Endothelial cell of umbilical vein (primary cell): Measurements from ENCODE around the gene CYFIP1. TPM values are rescaled to one million over a fixed set of nuclear protein-coding genes. Genes with fewer than 3 reads are reported as not detected.

Experiments used
- BruUV-seq: library from RNA; stranded (reverse); fragments of 400-500 nt; replicated peaks from 2 replicates; lab custom pipeline; 2021; lab: Mats Ljungman, UMichigan
- CTCF ChIA-PET: fragments of 300-600, 350-600 bp; sonication (Branson Sonifier 250); formaldehyde crosslinking; loops from one replicate; lab custom pipeline; 2021; ENCODE audit warnings: antibody characterized with exemption, inconsistent platforms; lab: Charles Lee
- POLR2A ChIA-PET: fragments of 300-600, 350-600 bp; sonication (Branson Sonifier 250); formaldehyde crosslinking; loops from one replicate; lab custom pipeline; 2021; ENCODE audit warnings: antibody characterized with exemption, inconsistent platforms; lab: Charles Lee
- DNase-seq: peaks from one replicate; pipeline ENCODE4 v3.0.0-alpha.2; 2011; ENCODE audit warnings: low read depth, low spot score
- FAIRE-seq: peaks from 2 replicates; lab custom pipeline; 2011; peaks lifted over from hg19 to GRCh38; lab: Jason Lieb, UNC
- H2AFZ ChIP-seq: 2 replicates; pipeline ENCODE4 v1.6.0; 2012; ENCODE audit warnings: low read depth, low read length, control low read depth, inconsistent platforms
- H3K27ac ChIP-seq: 2 replicates; pipeline ENCODE4 v1.5.1; 2011; ENCODE audit warnings: low read depth, mild to moderate bottlenecking, control low read depth, low read length, moderate library complexity; ENCODE audit not compliant: insufficient read depth
- H3K27me3 ChIP-seq, 2 experiments: 2 replicates each; pipeline versions ENCODE4 v1.6.0 to v1.6.1; 2011; ENCODE audit warnings: low read length in 2 of 2, mixed read lengths in 1 of 2; ENCODE audit not compliant: control insufficient read depth in 2 of 2, insufficient read depth in 2 of 2
- H3K36me3 ChIP-seq, 2 experiments: 2 replicates in 1 of 2; 3 replicates in 1 of 2; pipeline ENCODE4 v1.5.1; 2011; ENCODE audit warnings: low read length in 2 of 2, mild to moderate bottlenecking in 1 of 2, moderate library complexity in 1 of 2; ENCODE audit not compliant: control insufficient read depth in 2 of 2, insufficient read depth in 2 of 2; ENCODE audit errors: extremely low read depth in 1 of 2
- H3K4me1 ChIP-seq: 3 replicates; pipeline ENCODE4 v1.5.1; 2011; ENCODE audit warnings: mild to moderate bottlenecking, low read length; ENCODE audit not compliant: control insufficient read depth, insufficient read depth; ENCODE audit errors: extremely low read depth
- H3K4me2 ChIP-seq: 2 replicates; pipeline ENCODE4 v1.6.1; 2011; ENCODE audit warnings: low read length, control low read depth, mixed read lengths; ENCODE audit not compliant: insufficient read depth
- H3K4me3 ChIP-seq, 3 experiments: fragments of 200-600 bp in 1 of 3; sonication (generic), shearing (Covaris generic) in 1 of 3; replicated peaks in 1 of 3; 2 replicates each; pipeline ENCODE4 v1.5.1; 2011 to 2016; ENCODE audit warnings: control low read depth in 3 of 3, low read length in 3 of 3, mild to moderate bottlenecking in 2 of 3, inconsistent platforms in 1 of 3, low read depth in 1 of 3, moderate library complexity in 1 of 3; ENCODE audit not compliant: insufficient read depth in 1 of 3
- H3K79me2 ChIP-seq: 2 replicates; pipeline ENCODE4 v1.6.0; 2012; ENCODE audit warnings: low read length, inconsistent platforms; ENCODE audit not compliant: control insufficient read depth, insufficient read depth
- H3K9ac ChIP-seq: replicated peaks from 2 replicates; pipeline ENCODE3; 2011; ENCODE audit warnings: low read length, control low read depth; ENCODE audit not compliant: insufficient read depth; ENCODE audit errors: extremely low read depth
- H3K9me1 ChIP-seq: replicated peaks from 3 replicates; pipeline ENCODE4 v1.6.0; 2011; ENCODE audit warnings: mild to moderate bottlenecking, low read length; ENCODE audit not compliant: control insufficient read depth, insufficient read depth; ENCODE audit errors: extremely low read depth
- H3K9me3 ChIP-seq: replicated peaks from 2 replicates; pipeline ENCODE4 v1.5.1; 2012; ENCODE audit warnings: low read length, inconsistent platforms; ENCODE audit not compliant: control insufficient read depth, insufficient read depth
- H4K20me1 ChIP-seq: replicated peaks from 2 replicates; pipeline ENCODE3; 2011; ENCODE audit warnings: mild to moderate bottlenecking, low read length; ENCODE audit not compliant: control insufficient read depth, insufficient read depth; ENCODE audit errors: extremely low read depth
- EZH2 ChIP-seq: IDR thresholded peaks from 2 replicates; pipeline ENCODE4 v1.6.1; 2012; ENCODE audit warnings: borderline replicate concordance, low read depth, mild to moderate bottlenecking, moderate library complexity, low read length, inconsistent platforms; ENCODE audit not compliant: severe bottlenecking
- FOS ChIP-seq: IDR thresholded peaks from 2 replicates; pipeline ENCODE4 v1.6.1; 2011; ENCODE audit warnings: mild to moderate bottlenecking, low read length, moderate library complexity, borderline replicate concordance; ENCODE audit not compliant: insufficient read depth
- GATA2 ChIP-seq: IDR thresholded peaks from 2 replicates; pipeline ENCODE4 v1.7.0; 2011; ENCODE audit warnings: low read depth, mild to moderate bottlenecking, moderate library complexity, mixed read lengths, low read length; ENCODE audit not compliant: insufficient read length, insufficient read depth
- JUN ChIP-seq: IDR thresholded peaks from 2 replicates; pipeline ENCODE4 v1.6.1; 2011; ENCODE audit warnings: borderline replicate concordance, low read depth; ENCODE audit not compliant: insufficient read length, insufficient read depth
- MAX ChIP-seq: IDR thresholded peaks from 2 replicates; pipeline ENCODE4 v1.6.1; 2011; ENCODE audit not compliant: insufficient read depth, insufficient read length
- MYC ChIP-seq: IDR thresholded peaks from one replicate; pipeline ENCODE4 v1.6.1; 2011; ENCODE audit warnings: mild to moderate bottlenecking, low read depth, low read length
- POLR2A ChIP-seq: IDR thresholded peaks from 2 replicates; pipeline ENCODE4 v1.6.1; 2012; ENCODE audit warnings: low read depth, mild to moderate bottlenecking, control low read depth, low read length
- POLR2AphosphoS5 ChIP-seq: IDR thresholded peaks from 2 replicates; pipeline ENCODE4 v1.6.1; 2012; ENCODE audit warnings: low read depth, mild to moderate bottlenecking, control low read depth, low read length, moderate library complexity; ENCODE audit not compliant: insufficient read depth
- dilution Hi-C: fragments of 300-500 bp; cut with MboI; formaldehyde crosslinking; loops from one replicate; pipeline ENCODE4 v1.15.0; 2019; ENCODE audit warnings: low sequenced_read_pairs; ENCODE audit not compliant: extremely low pct_ligation_motif_present
- intact Hi-C: fragments of 100-400 bp; cut with micrococcal nuclease; formaldehyde crosslinking; loops from one replicate; pipeline ENCODE4 v1.10.0; 2022
- polyA plus RNA-seq, 4 experiments: library from polyadenylated mRNA; depleted of rRNA in 3 of 4; stranded (reverse) in 3 of 4; unstranded in 1 of 4; fragments of >200 nt; gene quantifications; 2 replicates each; pipeline versions ENCODE4 v1.2.1 to v1.2.3, GENCODE V29; 2011 to 2012; ENCODE audit warnings: missing spikeins in 1 of 4
- total RNA-seq: library from RNA; stranded (reverse); gene quantifications from 2 replicates; pipeline ENCODE4 v1.2.3, GENCODE V29; 2021
- TF ChIP-seq, protein P1 (sequence below), 2 donors: IDR thresholded peaks; 1 replicate in 1 of 2; 2 replicates in 1 of 2; pipeline ENCODE4 v1.5.1; 2011; ENCODE audit warnings: low read length in 2 of 2, mild to moderate bottlenecking in 2 of 2, moderate library complexity in 2 of 2, control low read depth in 1 of 2, inconsistent platforms in 1 of 2, low read depth in 1 of 2; ENCODE audit not compliant: insufficient read depth in 1 of 2; ENCODE audit errors: extremely low read depth in 1 of 2

CYFIP1 gene
- total and polyA plus RNA-seq, 2 donors (not counting 3 experiments of a cell fraction or from before 2014, with no cell fraction given) = 81.4 to 158 TPM

- H4K20me1 ChIP-seq = no peaks in the 10 kb centered on the region
- H3K4me1 ChIP-seq = no peaks in the 10 kb centered on the region
- intact Hi-C loops (no loop called here), dilution Hi-C loops (no loop called here)
- H3K4me3 ChIP-seq = no peak overlapping the region
- DNase-seq = no peak
- CTCF ChIA-PET = no interaction called here
- no peak overlapping the region for H3K4me2 ChIP-seq
- H3K79me2 ChIP-seq = no peaks in the 10 kb centered on the region
- H2AFZ ChIP-seq = no peak overlapping the region
- no TSS peak for BruUV-seq
- TF ChIP-seq, protein P1, sequence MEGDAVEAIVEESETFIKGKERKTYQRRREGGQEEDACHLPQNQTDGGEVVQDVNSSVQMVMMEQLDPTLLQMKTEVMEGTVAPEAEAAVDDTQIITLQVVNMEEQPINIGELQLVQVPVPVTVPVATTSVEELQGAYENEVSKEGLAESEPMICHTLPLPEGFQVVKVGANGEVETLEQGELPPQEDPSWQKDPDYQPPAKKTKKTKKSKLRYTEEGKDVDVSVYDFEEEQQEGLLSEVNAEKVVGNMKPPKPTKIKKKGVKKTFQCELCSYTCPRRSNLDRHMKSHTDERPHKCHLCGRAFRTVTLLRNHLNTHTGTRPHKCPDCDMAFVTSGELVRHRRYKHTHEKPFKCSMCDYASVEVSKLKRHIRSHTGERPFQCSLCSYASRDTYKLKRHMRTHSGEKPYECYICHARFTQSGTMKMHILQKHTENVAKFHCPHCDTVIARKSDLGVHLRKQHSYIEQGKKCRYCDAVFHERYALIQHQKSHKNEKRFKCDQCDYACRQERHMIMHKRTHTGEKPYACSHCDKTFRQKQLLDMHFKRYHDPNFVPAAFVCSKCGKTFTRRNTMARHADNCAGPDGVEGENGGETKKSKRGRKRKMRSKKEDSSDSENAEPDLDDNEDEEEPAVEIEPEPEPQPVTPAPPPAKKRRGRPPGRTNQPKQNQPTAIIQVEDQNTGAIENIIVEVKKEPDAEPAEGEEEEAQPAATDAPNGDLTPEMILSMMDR (IDR thresholded peaks at IDR 0.05; ENCODE audit: extremely low read depth in 1 of 2, insufficient read depth in 1 of 2, low read depth in 1 of 2, low read length in 2 of 2) = no peak
- TF ChIP-seq POLR2AphosphoS5 (no peak), MAX (no peak), FOS (no peak), POLR2A (no peak), MYC (no peak), GATA2 (no peak), JUN (no peak), EZH2 (no peak)
- no peaks in the 10 kb centered on the region for H3K9me3 ChIP-seq
- peaks cover 11 to 26% of the 10 kb centered on the region in 2 experiments for H3K36me3 ChIP-seq
- no peak overlapping the region for H3K9ac ChIP-seq
- H3K27me3 ChIP-seq = no peaks in the 10 kb centered on the region
- no peak overlapping the region for H3K27ac ChIP-seq
- no peak for FAIRE-seq
- H3K9me1 ChIP-seq = no peaks in the 10 kb centered on the region
- POLR2A ChIA-PET = no interaction called here
Measured at GRCh38 chr15:22904736-22905135, 75.4 kb downstream of the CYFIP1 start.
